Regular cardiac myocyte (primary cell): ENCODE data around the gene COA7. TPM values are rescaled to one million over a fixed set of nuclear protein-coding genes. Genes with fewer than 3 reads are reported as not detected.

Experiments used
- total RNA-seq: library from RNA; depleted of rRNA; stranded (reverse); fragments of >200 nt; gene quantifications from 2 replicates; pipeline ENCODE4 v1.2.3, GENCODE V29; 2014

Gene COA7
- total RNA-seq: 11.8 and 18.0 TPM in 2 replicates

GRCh38 chr1:52697795-52698674 is at the start of gene COA7:
COA7 (minus strand) TSS chr1:52698347; CDS start chr1:52698326, 21 bp downstream.

GRCh38 chr1:52726265-52727113 is 28.3 kb upstream of the COA7 start, which contains the start of gene ZYG11B:
ZYG11B (plus strand) TSS chr1:52726453; CDS start chr1:52726654, 201 bp downstream.

Other genes with a start within 250 kb of the COA7 start
- gene TUT4, start 145.3 kb downstream of the COA7 start, total RNA-seq: 15.3 and 23.1 TPM in 2 replicates
- 11.3 and 30.4 TPM in 2 replicates for gene GPX7, start 96.0 kb downstream of the COA7 start, total RNA-seq
- gene SHISAL2A, start 65.2 kb downstream of the COA7 start, total RNA-seq: under 0.01 TPM in 1 of 2 replicates, not detected in the other
- 36.8 and 51.6 TPM in 2 replicates for gene ZYG11B, start 28.1 kb upstream of the COA7 start, total RNA-seq
- 0.28 and 2.3 TPM in 2 replicates for gene ZYG11A, start 144.4 kb upstream of the COA7 start, total RNA-seq
- gene ECHDC2, start 223.4 kb upstream of the COA7 start, total RNA-seq: 18.6 and 26.5 TPM in 2 replicates
- 201 and 226 TPM in 2 replicates for gene SCP2, start 228.9 kb upstream of the COA7 start, total RNA-seq